IPS-18c (cell line): ENCODE measurements around the gene GJB5.

Experiments
- H3K4me3 ChIP-seq: 2 replicates; pipeline ENCODE4 v1.7.0; 2013; ENCODE audit warnings: low read depth, mild to moderate bottlenecking, low read length, moderate library complexity; ENCODE audit not compliant: insufficient read depth
- H3K9me3 ChIP-seq: one replicate; pipeline ENCODE4 v1.6.1; 2013; ENCODE audit warnings: mild to moderate bottlenecking, low read length, moderate library complexity; ENCODE audit not compliant: control insufficient read depth, insufficient read depth

The GJB5 gene

GRCh38 chr1:34740161-34740868 is 14.5 kb upstream of the GJB5 start:
- peaks cover 3% of the 10 kb centered on the region for H3K9me3 ChIP-seq
- no peak overlapping the region for H3K4me3 ChIP-seq

- no peak overlapping the region for H3K4me3 ChIP-seq
- peaks cover 3% of the 10 kb centered on the region for H3K9me3 ChIP-seq
Measured at GRCh38 chr1:34742667-34743270, 12.1 kb upstream of the GJB5 start.

- Histone ChIP-seq H3K4me3 (no peak overlapping the region), H3K9me3 (peaks cover 3% of the 10 kb centered on the region)
Measured at GRCh38 chr1:34743775-34744174, 11.1 kb upstream of the GJB5 start.

- H3K4me3 ChIP-seq, result no peak overlapping the region
- H3K9me3 ChIP-seq, result peaks cover 3% of the 10 kb centered on the region
Measured at GRCh38 chr1:34744851-34745250, 10.0 kb upstream of the GJB5 start.

GRCh38 chr1:34745666-34746065 is 9.2 kb upstream of the GJB5 start:
- H3K9me3 ChIP-seq, result peaks cover 3% of the 10 kb centered on the region
- no peak overlapping the region for H3K4me3 ChIP-seq

GRCh38 chr1:34746101-34746500 is 8.7 kb upstream of the GJB5 start:
- Histone ChIP-seq H3K9me3 (peaks cover 3% of the 10 kb centered on the region), H3K4me3 (no peak overlapping the region)

- H3K4me3 ChIP-seq, result no peak overlapping the region
- peaks cover under 1% of the 10 kb centered on the region for H3K9me3 ChIP-seq
Measured at GRCh38 chr1:34746785-34747637, 7.8 kb upstream of the GJB5 start.

GRCh38 chr1:34747638-34747941 is 7.3 kb upstream of the GJB5 start:
- Histone ChIP-seq H3K4me3 (no peak overlapping the region), H3K9me3 (no peaks in the 10 kb centered on the region)

GRCh38 chr1:34749992-34750391 is 4.9 kb upstream of the GJB5 start:
- Histone ChIP-seq H3K9me3 (no peaks in the 10 kb centered on the region), H3K4me3 (no peak overlapping the region)

- no peaks in the 10 kb centered on the region for H3K9me3 ChIP-seq
- H3K4me3 ChIP-seq, result no peak overlapping the region
Measured at GRCh38 chr1:34750610-34751009, 4.2 kb upstream of the GJB5 start.

- Histone ChIP-seq H3K9me3 (no peaks in the 10 kb centered on the region), H3K4me3 (no peak overlapping the region)
Measured at GRCh38 chr1:34753163-34753562, 1.7 kb upstream of the GJB5 start.

GRCh38 chr1:34755961-34756360 is 1.1 kb downstream of the GJB5 start:
- H3K9me3 ChIP-seq, result no peaks in the 10 kb centered on the region
- no peak overlapping the region for H3K4me3 ChIP-seq

- H3K9me3 ChIP-seq, result no peaks in the 10 kb centered on the region
- no peak overlapping the region for H3K4me3 ChIP-seq
Measured at GRCh38 chr1:34757386-34757785, 2.5 kb downstream of the GJB5 start.

- Histone ChIP-seq H3K9me3 (no peaks in the 10 kb centered on the region), H3K4me3 (no peak overlapping the region)
Measured at GRCh38 chr1:34758751-34759150, 3.9 kb downstream of the GJB5 start.

GRCh38 chr1:34759503-34760357 is 4.9 kb downstream of the GJB5 start, which contains the start of gene GJB4:
GJB4 (plus strand) TSS chr1:34759740; CDS start chr1:34761255, 1,515 bp downstream.
- H3K9me3 ChIP-seq, result no peaks in the 10 kb centered on the region
- no peak within 1 kb of the TSS for H3K4me3 ChIP-seq

- Histone ChIP-seq H3K9me3 (no peaks in the 10 kb centered on the region), H3K4me3 (no peak overlapping the region)
Measured at GRCh38 chr1:34761176-34761761, 6.4 kb downstream of the GJB5 start.

GRCh38 chr1:34761776-34762307 is 7.0 kb downstream of the GJB5 start:
- Histone ChIP-seq H3K9me3 (no peaks in the 10 kb centered on the region), H3K4me3 (no peak overlapping the region)
